GM12878 (cell line): ENCODE measurements around the gene CD1B.

Experiments used
- CEBPB ChIP-seq, 2 experiments: fragments of 150-350 bp in 1 of 2; IDR thresholded peaks; 2 replicates each; pipeline ENCODE4 v1.6.1; 2012 to 2014; ENCODE audit warnings: low read depth in 2 of 2, low read length in 2 of 2, borderline replicate concordance in 1 of 2, inconsistent platforms in 1 of 2
- EGR1 ChIP-seq, 2 experiments: IDR thresholded peaks; 1 replicate in 1 of 2; 2 replicates in 1 of 2; pipeline ENCODE4 v1.6.1; 2011 to 2012; ENCODE audit warnings: low read depth in 2 of 2, low read length in 2 of 2, borderline replicate concordance in 1 of 2, mild to moderate bottlenecking in 1 of 2, moderate library complexity in 1 of 2
- EZH2 ChIP-seq: IDR thresholded peaks from 2 replicates; pipeline ENCODE4 v1.6.1; 2012; ENCODE audit warnings: low read depth, mild to moderate bottlenecking, control low read depth, inconsistent platforms, low read length, borderline replicate concordance; ENCODE audit not compliant: control insufficient read depth
- IRF3 ChIP-seq: fragments of 450-650 bp; IDR thresholded peaks from 2 replicates; pipeline ENCODE4 v1.6.1; 2014; ENCODE audit warnings: mild to moderate bottlenecking
- MYC ChIP-seq: IDR thresholded peaks from 2 replicates; pipeline ENCODE4 v1.6.1; 2011; ENCODE audit warnings: mild to moderate bottlenecking, low read length, moderate library complexity, inconsistent platforms; ENCODE audit not compliant: insufficient read depth, insufficient replicate concordance, insufficient read length, severe bottlenecking
- NR2C1 ChIP-seq: fragments of 450-650 bp; IDR thresholded peaks from 2 replicates; pipeline ENCODE4 v1.6.1; 2017; ENCODE audit warnings: antibody characterized with exemption, mild to moderate bottlenecking, moderate library complexity
- PAX8 ChIP-seq: fragments of 450-650 bp; IDR thresholded peaks from 2 replicates; pipeline ENCODE4 v1.6.1; 2017; ENCODE audit warnings: mild to moderate bottlenecking, moderate library complexity
- POLR2A ChIP-seq: IDR thresholded peaks from 2 replicates; pipeline ENCODE4 v1.6.1; 2011; ENCODE audit warnings: low read depth, mild to moderate bottlenecking, low read length
- POLR2AphosphoS2 ChIP-seq: IDR thresholded peaks from 2 replicates; pipeline ENCODE4 v1.6.1; 2011; ENCODE audit warnings: low read depth, mild to moderate bottlenecking, low read length, improper control_type of control experiment, moderate library complexity
- REST ChIP-seq: IDR thresholded peaks from 2 replicates; pipeline ENCODE4 v1.6.1; 2012; ENCODE audit warnings: mild to moderate bottlenecking, low read depth, low read length
- TF ChIP-seq, protein P1 (sequence below), 3 experiments: IDR thresholded peaks in 2 of 3; conservative IDR thresholded peaks in 1 of 3; 2 replicates each; pipeline ENCODE4 v1.5.1; 2011; ENCODE audit warnings: low read depth in 3 of 3, low read length in 3 of 3, mild to moderate bottlenecking in 3 of 3, control low read depth in 2 of 3, moderate library complexity in 2 of 3, inconsistent platforms in 1 of 3, mixed read lengths in 1 of 3; ENCODE audit not compliant: control insufficient read depth in 2 of 3, insufficient read depth in 1 of 3; ENCODE audit errors: extremely low read depth in 1 of 3

- TF ChIP-seq NR2C1 (no peak), POLR2AphosphoS2 (no peak), CEBPB (IDR thresholded peaks at IDR 0.05; ENCODE audit: borderline replicate concordance in 1 of 2, low read depth in 2 of 2, low read length in 2 of 2) (no peak), EGR1 (IDR thresholded peaks at IDR 0.05; ENCODE audit: borderline replicate concordance in 1 of 2, low read depth in 2 of 2, low read length in 2 of 2) (no peak), EZH2 (no peak), IRF3 (no peak), POLR2A (no peak), PAX8 (no peak), MYC (no peak), REST (no peak)
- TF ChIP-seq, protein P1, sequence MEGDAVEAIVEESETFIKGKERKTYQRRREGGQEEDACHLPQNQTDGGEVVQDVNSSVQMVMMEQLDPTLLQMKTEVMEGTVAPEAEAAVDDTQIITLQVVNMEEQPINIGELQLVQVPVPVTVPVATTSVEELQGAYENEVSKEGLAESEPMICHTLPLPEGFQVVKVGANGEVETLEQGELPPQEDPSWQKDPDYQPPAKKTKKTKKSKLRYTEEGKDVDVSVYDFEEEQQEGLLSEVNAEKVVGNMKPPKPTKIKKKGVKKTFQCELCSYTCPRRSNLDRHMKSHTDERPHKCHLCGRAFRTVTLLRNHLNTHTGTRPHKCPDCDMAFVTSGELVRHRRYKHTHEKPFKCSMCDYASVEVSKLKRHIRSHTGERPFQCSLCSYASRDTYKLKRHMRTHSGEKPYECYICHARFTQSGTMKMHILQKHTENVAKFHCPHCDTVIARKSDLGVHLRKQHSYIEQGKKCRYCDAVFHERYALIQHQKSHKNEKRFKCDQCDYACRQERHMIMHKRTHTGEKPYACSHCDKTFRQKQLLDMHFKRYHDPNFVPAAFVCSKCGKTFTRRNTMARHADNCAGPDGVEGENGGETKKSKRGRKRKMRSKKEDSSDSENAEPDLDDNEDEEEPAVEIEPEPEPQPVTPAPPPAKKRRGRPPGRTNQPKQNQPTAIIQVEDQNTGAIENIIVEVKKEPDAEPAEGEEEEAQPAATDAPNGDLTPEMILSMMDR (IDR thresholded peaks at IDR 0.05 in 2 of 3, conservative IDR thresholded peaks at IDR 0.05 in 1 of 3; ENCODE audit: control insufficient read depth in 2 of 3, extremely low read depth in 1 of 3, insufficient read depth in 1 of 3, low read depth in 3 of 3, low read length in 3 of 3) = no peak
These were observed 47.4 kb downstream of the CD1B start for GRCh38 chr1:158283965-158284364.
